Kidney epithelial cell (primary cell): ENCODE measurements around the gene BCORL1. TPM values are rescaled to one million over a fixed set of nuclear protein-coding genes. Genes with fewer than 3 reads are reported as not detected.

Source experiments
- DNase-seq: peaks from one replicate; pipeline ENCODE4 v3.0.0-alpha.2; 2010; ENCODE audit warnings: low read depth
- H3K27me3 ChIP-seq: 2 replicates; pipeline ENCODE4 v1.6.0; 2011; ENCODE audit warnings: low read length; ENCODE audit not compliant: control insufficient read depth, insufficient read depth
- H3K36me3 ChIP-seq: 2 replicates; pipeline ENCODE4 v1.5.1; 2011; ENCODE audit warnings: low read length; ENCODE audit not compliant: control insufficient read depth, insufficient read depth
- H3K4me3 ChIP-seq: 2 replicates; pipeline ENCODE4 v1.5.1; 2011; ENCODE audit warnings: low read depth, mild to moderate bottlenecking, control low read depth, low read length
- total RNA-seq: library from RNA; depleted of rRNA; stranded (reverse); fragments of >200 nt; gene quantifications from 2 replicates; pipeline ENCODE4 v1.2.3, GENCODE V29; 2015
- TF ChIP-seq, protein P1 (sequence below): IDR thresholded peaks from 2 replicates; pipeline ENCODE4 v1.5.1; 2011; ENCODE audit warnings: mild to moderate bottlenecking, moderate library complexity, low read length, control low read depth, inconsistent platforms; ENCODE audit not compliant: insufficient read depth, poor library complexity, severe bottlenecking

Gene BCORL1
- total RNA-seq, 1 donor from 2014 or later, result 4.8 TPM

DNA sequence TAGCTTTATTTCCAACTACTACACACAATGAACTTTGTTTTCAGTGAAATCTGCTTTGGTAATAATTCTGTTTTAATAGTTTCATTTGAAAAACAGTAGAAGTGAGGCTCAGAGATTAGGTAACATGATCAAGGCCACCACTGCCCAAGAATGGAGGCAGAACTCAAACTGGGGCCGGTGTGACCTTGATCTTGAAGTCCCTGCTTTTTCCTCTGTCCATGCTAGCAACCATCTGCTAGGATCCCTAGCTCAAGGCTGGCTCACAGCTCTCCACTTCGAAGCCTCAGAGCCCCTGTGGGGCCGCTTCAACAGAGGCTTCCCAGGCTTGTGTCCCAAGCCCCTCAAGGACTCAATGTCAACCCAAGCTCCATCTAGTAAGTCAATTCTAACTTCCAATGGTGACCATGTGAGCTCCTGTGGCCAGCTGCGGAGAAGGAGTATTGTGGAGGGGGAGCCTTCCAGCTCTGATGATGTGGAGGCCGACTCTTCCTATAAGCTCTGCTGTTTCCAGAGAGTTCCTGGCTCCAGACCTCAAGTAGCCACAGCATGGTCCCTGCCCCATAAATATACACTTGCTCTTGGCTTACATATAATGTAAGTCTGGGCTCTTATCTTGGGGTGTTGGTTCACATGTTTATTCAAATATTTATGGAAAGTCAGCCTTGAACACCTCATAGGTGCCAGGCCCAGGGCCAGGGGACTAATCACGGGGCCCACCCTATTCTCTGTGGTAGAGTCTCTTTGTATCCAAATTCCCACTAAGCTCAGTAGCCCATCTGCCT is 113.0 kb downstream of the BCORL1 start:
- Histone ChIP-seq H3K36me3 (no peaks in the 10 kb centered on the region), H3K4me3 (no peak overlapping the region), H3K27me3 (no peaks in the 10 kb centered on the region)
- no peak for DNase-seq
- TF ChIP-seq, protein P1, sequence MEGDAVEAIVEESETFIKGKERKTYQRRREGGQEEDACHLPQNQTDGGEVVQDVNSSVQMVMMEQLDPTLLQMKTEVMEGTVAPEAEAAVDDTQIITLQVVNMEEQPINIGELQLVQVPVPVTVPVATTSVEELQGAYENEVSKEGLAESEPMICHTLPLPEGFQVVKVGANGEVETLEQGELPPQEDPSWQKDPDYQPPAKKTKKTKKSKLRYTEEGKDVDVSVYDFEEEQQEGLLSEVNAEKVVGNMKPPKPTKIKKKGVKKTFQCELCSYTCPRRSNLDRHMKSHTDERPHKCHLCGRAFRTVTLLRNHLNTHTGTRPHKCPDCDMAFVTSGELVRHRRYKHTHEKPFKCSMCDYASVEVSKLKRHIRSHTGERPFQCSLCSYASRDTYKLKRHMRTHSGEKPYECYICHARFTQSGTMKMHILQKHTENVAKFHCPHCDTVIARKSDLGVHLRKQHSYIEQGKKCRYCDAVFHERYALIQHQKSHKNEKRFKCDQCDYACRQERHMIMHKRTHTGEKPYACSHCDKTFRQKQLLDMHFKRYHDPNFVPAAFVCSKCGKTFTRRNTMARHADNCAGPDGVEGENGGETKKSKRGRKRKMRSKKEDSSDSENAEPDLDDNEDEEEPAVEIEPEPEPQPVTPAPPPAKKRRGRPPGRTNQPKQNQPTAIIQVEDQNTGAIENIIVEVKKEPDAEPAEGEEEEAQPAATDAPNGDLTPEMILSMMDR, result no peak

DNA sequence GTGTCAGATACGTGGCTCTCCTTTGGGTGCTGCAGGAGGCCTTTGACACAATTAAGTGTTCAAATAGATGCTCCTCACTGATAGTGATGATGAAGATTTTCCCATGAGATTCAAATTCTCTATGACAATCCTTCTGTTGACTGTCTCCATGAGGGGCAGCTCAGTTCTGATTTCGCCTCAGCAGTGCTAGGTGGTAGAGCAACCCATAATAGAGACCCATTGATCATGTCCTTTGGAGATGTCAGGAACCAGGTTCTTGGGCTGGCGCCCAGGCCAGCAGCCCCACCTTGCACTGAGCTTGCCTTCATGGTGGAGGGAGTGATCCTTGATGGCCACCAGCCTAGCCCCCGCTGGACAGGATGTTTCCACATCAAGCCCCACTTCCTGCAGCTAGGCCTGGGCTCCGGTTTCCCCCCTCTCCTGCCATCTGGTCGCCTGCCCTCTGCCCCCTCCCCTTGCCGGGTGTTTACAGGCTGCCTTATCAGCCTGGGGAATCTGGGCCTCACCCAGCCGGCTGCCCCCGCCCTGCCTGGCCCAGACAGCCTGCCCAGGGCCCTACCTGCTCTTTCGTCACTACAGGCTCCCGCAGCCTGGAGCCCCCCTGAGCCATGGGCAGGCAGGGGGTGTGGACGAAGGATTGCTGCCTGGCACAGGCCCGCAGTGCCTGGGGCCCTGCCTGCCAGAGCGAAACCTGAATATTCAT is 115.2 kb downstream of the BCORL1 start:
- H3K36me3 ChIP-seq, result no peaks in the 10 kb centered on the region
- TF ChIP-seq, protein P1, result no peak

GRCh38 chrX:130098210-130098552 is 115.7 kb downstream of the BCORL1 start:
- Histone ChIP-seq H3K27me3 (no peaks in the 10 kb centered on the region), H3K4me3 (no peak overlapping the region), H3K36me3 (no peaks in the 10 kb centered on the region)
- TF ChIP-seq, protein P1, result no peak
- no peak for DNase-seq

More for the DNA sequence above, 115.2 kb downstream of the BCORL1 start:
- Histone ChIP-seq H3K4me3 (no peak overlapping the region), H3K27me3 (no peaks in the 10 kb centered on the region)
- DNase-seq, result no peak

GRCh38 chrX:130100180-130100579 is 117.7 kb downstream of the BCORL1 start:
- Histone ChIP-seq H3K36me3 (no peaks in the 10 kb centered on the region), H3K27me3 (no peaks in the 10 kb centered on the region), H3K4me3 (no peak overlapping the region)
- TF ChIP-seq, protein P1, result no peak
- no peak for DNase-seq

DNA sequence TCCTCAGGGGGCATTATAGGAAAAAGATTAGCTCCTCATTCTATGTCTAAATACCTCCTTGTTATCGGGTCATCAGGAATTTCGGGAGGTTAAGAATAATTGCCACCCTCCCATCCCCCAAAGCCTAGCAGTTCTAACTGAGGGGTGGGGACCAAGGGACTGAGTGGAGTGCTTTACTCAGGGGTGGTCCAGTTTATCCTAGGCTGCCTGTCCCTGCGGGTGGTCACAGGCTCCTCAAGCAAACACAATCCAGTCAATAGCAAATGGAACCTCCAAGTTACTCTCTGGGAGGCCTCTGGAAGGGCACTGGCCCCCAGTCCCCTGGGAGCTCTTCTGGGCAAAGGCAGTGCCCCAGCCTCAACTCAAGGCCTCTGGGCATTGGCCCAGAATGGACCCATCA is 121.2 kb downstream of the BCORL1 start:
- DNase-seq, result no peak
- no peaks in the 10 kb centered on the region for H3K27me3 ChIP-seq
- no peak overlapping the region for H3K4me3 ChIP-seq
- H3K36me3 ChIP-seq, result no peaks in the 10 kb centered on the region
- TF ChIP-seq, protein P1, result no peak
